Dedifferentiated amniotic fluid mesenchymal stem cell (primary cell): ENCODE results near the gene XPOT.

Experiments
- DNase-seq: peaks from one replicate; pipeline ENCODE4 v3.0.0-alpha.2; 2016; ENCODE audit errors: extremely low spot score

The XPOT gene

GRCh38 chr12:64469455-64470142 is 65.4 kb downstream of the XPOT start:
- DNase-seq, result no peak

GRCh38 chr12:64470495-64470894 is 66.3 kb downstream of the XPOT start:
- no peak for DNase-seq

GRCh38 chr12:64473176-64473575 is 69.0 kb downstream of the XPOT start:
- no peak for DNase-seq

GRCh38 chr12:64475518-64475917 is 71.3 kb downstream of the XPOT start:
- DNase-seq, result no peak

- no peak for DNase-seq
Measured at GRCh38 chr12:64476844-64477243, 72.7 kb downstream of the XPOT start.

- no peak for DNase-seq
Measured at GRCh38 chr12:64478661-64479060, 74.5 kb downstream of the XPOT start.

- DNase-seq, result no peak
Measured at GRCh38 chr12:64480148-64480547, 76.0 kb downstream of the XPOT start.

- DNase-seq, result no peak
Measured at GRCh38 chr12:64486657-64487056, 82.5 kb downstream of the XPOT start.

- DNase-seq, result no peak
Measured at GRCh38 chr12:64491718-64492117, 87.5 kb downstream of the XPOT start.

- DNase-seq, result no peak
Measured at GRCh38 chr12:64493513-64493912, 89.3 kb downstream of the XPOT start.

GRCh38 chr12:64494998-64495729 is 91.0 kb downstream of the XPOT start:
- DNase-seq, result no peak

GRCh38 chr12:64496839-64497400 is 92.7 kb downstream of the XPOT start:
- DNase-seq, result no peak

GRCh38 chr12:64497484-64497883 is 93.3 kb downstream of the XPOT start:
- DNase-seq, result no peak

- no peak for DNase-seq
Measured at GRCh38 chr12:64497903-64498302, 93.7 kb downstream of the XPOT start.

GRCh38 chr12:64500394-64500793 is 96.2 kb downstream of the XPOT start:
- DNase-seq, result no peak
